Body of pancreas (tissue), 4 donors: ENCODE data around the gene COMP.

Source experiments
- POLR2A ChIP-seq, 3 donors: fragments of 450-650 bp; IDR thresholded peaks; one replicate each; pipeline ENCODE4 v1.6.1; 2016; ENCODE audit warnings: antibody characterized with exemption in 3 of 3, mild to moderate bottlenecking in 2 of 3
- TF ChIP-seq, protein P1 (sequence below), 7 experiments: fragments of 450-650 bp in 4 of 7; fragments of 200-600 bp in 3 of 7; sonication (generic) in 3 of 7; IDR thresholded peaks; one replicate each; pipeline ENCODE4 v1.5.1; 2016 to 2019; ENCODE audit warnings: antibody characterized with exemption in 7 of 7

DNA sequence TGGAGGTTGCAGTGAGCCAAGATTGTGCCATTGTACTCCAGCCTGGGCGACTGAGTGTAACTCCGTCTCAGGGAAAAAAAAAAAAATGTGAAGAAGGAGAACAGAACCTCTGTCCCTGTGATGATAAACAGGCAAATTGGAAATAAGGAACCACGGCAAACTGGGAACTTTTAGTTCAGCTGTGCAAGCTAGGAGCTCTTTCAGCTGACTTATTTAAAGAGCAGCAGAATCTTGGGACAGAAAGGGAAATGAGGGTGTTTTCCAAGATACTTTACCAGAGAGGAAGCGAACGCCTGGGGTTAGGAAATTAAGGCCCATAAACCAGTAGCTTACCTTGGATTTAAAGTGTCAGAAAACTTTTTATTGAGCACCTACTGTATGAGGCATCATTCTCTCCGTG lies 37.7 kb upstream of the COMP start:
- TF ChIP-seq, protein P1, sequence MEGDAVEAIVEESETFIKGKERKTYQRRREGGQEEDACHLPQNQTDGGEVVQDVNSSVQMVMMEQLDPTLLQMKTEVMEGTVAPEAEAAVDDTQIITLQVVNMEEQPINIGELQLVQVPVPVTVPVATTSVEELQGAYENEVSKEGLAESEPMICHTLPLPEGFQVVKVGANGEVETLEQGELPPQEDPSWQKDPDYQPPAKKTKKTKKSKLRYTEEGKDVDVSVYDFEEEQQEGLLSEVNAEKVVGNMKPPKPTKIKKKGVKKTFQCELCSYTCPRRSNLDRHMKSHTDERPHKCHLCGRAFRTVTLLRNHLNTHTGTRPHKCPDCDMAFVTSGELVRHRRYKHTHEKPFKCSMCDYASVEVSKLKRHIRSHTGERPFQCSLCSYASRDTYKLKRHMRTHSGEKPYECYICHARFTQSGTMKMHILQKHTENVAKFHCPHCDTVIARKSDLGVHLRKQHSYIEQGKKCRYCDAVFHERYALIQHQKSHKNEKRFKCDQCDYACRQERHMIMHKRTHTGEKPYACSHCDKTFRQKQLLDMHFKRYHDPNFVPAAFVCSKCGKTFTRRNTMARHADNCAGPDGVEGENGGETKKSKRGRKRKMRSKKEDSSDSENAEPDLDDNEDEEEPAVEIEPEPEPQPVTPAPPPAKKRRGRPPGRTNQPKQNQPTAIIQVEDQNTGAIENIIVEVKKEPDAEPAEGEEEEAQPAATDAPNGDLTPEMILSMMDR (IDR thresholded peaks at IDR 0.05) = no peak
- no peak for TF ChIP-seq POLR2A (IDR thresholded peaks at IDR 0.05)
